HG03159 (cell line): ENCODE results near the gene PPP1R3C.

Experiments
- ATAC-seq: cut with Tn5 transposase; IDR thresholded peaks from one replicate; pipeline ENCODE4 v1.9.1; 2021; ENCODE audit warnings: mild to moderate bottlenecking, moderate library complexity; ENCODE audit not compliant: unreplicated experiment

The PPP1R3C gene

DNA sequence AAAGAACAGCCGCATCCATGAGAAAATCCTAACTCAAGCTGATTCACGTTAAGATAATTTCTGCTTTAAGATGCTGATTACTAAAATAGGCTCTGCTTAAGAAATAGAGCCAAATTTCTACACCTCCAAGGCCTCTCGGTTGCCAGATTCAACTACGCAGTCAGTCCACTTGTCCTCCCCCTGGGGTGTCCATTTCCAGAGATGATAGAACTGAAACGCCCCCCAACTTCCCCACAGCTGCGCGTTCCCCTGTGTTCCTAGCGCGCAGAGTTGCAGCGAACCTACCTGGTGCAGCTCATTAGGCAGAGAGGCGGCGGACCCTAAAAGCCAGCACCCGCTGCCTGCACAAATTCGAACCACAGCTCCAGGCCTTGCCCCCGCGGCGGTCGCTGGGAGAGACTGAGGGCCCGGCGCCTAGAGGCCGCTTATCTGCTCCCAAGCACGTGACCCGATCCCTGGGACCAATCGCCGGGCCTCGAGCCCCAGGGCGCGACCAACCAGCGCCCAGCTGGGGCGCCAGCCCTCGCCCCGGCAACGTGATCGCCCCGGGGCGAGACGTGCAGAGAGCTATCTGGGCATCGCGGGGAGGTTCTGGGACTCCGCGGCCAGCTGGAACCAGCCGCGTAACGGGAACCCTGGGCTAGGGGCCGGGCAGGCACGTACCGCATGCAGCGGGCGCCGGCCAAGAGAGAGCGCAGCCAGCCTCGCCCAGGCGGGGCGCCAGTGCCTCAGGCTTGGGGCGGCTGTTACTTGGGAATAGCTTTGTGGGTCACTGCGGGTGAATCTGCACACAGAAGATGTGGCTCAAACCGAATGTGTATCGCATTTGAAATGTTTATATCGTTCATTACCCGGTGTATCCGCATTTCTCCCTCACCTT, at the start of gene PPP1R3C:
Gene PPP1R3C, minus strand, starts transcription at position 401 of the 880 bp plus-strand sequence. Its CDS starts 102 bp downstream, at position 299.
- peak; percentile 57 for ATAC-seq

DNA sequence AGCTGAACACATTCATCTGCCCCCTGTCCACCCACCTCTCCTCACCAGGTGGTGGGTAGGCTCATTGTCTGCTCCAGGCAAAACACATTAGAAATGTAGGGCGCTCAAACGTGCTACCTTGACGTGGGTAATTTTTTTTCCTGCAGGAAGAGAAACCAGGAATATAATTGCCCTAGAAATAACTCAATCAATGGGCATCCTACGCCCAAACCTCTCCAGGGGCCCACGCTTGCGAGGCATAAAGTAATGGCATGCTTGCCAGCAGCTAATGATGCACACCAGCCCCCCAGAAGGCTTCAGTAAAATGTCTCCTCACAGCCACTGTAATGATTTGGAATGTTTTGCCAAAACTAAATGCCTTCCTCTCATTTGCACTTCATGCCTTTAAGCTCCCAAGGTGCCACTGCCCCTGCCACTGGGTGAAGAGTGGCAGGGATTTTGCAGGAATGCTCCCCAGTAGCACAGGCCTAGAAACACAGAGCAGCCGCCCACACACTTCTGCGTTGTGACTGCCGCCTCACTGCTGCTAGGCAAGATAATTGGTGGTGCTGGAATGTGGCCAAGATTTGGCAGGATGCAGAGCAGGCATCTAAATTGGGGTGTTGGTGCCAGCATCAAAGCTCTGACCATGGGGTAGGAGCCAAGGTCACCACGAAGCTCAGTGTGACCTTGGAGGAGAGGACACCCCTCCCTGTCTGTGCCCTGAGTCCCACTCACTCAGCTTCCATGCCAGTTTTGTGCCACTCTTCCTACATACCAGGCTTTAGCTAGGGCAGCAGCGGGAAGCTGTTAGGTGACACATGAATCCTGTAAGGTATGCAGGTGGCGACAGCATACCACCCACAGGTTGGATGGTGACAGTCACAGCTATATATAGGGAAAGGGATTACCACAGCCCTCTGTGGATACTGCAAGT, 48.7 kb upstream of the PPP1R3C start:
- ATAC-seq = no peak

DNA sequence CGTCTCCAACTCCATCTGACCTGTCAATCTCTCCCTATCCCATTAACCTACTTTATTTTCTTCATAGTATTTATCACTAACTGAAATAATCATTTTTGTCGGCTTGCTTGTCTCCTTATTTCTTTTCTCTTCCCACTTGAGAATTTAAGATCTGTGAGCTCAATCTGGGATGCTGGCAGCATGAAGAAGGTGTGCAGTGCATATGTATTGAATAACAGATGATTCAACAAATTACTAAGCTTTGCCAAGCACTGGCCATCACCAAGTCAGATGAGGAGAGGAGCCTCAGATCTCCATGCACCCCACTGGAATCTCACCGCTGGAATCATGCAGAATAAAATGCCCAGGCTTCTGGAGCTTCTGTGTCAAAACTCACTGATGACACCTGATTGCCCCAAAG, 47.6 kb upstream of the PPP1R3C start:
- no peak for ATAC-seq

DNA sequence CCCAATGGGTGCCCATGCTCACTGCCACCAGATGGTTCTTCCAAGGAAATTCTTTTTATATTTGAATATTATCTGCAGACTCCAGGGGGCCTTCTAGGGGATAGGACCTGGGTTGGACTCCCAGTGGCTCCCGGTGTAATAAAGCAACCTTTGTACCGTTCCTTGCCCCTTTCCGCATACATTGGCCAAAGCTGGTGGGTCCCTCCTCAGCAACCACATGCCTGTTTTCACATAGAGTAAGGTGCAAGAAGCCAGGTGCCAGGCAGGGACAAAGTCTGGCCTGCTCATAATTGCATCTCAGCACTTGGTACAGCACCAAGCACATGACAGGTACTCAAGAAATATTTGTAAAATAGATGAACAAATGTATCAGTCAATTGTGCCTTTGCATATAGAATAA, 46.4 kb upstream of the PPP1R3C start:
- no peak for ATAC-seq

DNA sequence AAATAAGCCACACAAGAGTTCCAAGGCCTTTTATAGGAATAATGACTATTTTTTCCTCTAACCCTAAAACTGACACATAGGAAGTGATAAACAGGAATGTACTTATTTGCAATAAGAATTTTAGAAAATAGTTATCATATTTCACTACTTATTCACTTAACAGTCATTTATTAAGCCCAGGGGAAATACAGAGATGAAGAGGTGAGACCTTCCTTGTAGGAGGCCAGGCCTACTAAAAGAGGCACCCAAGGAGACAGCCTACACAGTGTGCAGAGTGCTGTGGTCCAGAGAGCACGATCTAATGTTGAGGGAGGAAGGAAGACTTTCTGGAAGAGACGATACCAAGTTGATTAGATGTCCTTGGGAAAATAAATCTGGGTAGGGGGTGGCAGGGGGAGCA, 45.0 kb upstream of the PPP1R3C start:
- ATAC-seq = no peak

DNA sequence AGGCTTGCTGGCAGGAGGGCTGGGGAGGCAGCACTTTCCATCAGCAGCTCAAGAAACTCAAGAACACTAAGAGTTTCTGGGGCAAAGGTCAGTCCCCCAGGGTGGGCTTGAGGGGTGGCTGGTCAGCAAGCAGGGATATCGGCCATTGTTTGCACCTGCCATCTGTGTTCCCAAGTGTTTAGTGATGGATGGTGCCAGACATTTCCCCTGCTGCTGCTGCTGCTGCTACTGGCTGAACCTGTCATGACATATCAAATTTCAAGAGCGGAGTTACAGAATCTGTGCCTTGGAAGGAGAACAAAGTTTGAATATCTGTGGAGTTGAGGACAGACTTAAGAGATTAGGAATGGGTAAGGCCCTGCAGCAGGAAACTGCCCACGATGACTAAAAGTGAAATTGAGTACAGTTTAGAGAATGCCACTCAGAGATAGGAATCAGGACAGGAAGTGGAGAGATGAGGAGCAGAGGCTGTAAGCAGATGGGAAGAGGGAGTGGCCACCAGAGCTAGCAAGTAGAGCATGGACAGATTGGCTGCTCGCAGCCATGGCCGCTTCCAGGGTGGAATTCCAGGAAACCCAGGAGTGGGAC, 39.2 kb upstream of the PPP1R3C start:
- no peak for ATAC-seq

DNA sequence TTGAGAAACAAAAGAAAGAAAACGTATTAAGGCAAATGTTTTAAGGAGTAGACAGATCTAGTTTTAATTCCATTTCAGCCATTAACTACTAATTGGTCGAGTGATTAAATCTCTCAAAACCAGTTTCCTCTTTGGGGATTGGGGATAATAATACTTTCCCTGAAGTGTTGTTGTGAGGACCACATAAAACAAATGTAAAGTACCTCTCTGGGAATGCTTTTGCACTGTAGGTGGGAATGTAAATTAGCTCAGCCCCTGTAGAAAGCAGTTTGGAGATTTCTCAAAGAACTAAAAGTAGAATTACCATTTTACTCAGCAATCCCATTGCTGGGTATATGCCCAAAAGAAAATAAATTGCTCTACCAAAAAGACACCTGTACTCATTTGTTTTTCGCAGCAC, 36.0 kb upstream of the PPP1R3C start:
- ATAC-seq = no peak

DNA sequence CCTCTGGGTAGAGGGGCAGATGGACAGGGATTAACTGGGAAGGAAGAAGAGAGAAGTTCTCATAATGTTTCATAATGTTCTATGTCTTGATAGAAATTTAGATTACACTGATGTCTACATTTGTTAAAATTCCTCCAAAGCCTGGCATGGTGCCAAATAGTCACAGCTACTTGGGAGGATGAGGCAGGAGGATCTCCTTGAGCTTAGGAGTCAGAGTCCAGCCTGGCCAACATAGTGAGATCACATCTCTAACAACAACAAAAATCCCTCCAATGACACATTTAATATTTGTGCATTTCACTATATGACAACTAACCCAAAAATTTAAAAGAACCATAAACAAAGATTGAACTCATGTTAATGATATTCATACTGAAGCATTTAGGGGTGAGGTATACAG, 33.0 kb upstream of the PPP1R3C start:
- no peak for ATAC-seq

DNA sequence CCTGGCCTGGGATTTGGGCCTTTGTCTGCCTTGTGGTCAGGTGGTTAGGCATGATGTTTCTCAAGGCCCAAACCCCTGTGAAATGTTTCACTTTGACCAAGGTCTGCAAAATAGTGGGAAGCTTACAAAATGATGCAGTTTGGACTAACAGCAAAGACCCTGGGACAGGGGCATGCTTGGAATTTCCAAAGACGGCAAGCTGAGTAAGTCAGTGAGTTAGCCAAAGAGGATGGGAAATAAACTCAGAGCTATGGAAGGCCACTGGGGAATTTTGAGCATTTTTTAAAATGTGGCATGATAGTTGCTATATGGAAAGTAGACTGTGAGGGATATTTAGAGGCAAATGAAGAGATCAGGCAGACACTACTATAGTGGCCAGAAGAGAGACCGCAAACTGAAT, 31.6 kb upstream of the PPP1R3C start:
- ATAC-seq = no peak

DNA sequence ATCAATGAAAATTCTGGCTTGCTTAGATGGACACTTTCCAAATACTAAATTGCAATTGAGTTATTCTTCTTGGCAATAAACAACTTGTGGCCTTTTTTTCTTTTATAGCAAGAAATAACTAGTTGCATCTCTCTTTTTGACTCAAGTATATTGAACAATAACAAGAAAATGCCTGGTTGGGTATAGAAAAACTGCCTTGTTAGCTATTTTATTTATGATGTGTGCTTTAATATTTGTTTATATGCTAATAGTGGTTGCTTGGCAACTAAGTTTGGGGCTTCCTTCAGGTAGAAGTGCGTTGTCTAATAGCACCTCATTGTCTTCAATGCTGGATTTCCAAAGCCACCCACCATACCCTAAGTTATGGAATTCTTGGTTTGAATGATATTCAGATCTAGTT, 30.1 kb upstream of the PPP1R3C start:
- no peak for ATAC-seq

DNA sequence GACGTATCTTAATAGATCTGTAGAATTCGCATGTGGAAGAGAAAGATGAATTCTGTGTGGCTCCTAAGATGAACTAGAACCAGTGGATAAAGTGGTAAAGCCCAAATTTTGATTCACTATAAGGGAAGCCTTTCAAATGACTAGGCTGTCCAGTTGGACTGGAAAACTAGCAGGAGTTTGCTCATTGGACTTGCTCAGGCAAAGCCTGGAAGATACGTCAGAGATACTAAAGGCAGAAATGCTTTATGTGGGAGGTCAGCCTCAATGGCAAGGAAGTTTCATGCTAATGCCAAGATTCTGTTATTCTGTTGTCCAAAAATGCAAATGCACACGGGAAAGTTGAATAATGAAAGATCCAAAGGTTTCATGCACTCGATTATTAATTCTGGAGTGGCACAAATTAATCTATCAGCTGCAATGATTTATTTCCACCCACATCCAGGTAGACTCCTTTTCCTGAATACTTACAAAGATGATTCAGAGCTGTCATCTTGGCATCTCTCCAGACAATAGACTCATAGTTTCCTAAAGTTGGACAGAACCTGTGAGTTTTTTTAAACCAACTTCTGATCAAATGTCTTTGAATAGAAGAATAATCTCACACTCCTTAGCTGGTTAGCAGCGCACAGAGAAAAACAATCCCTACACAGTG, 20.5 kb upstream of the PPP1R3C start:
- ATAC-seq = no peak

DNA sequence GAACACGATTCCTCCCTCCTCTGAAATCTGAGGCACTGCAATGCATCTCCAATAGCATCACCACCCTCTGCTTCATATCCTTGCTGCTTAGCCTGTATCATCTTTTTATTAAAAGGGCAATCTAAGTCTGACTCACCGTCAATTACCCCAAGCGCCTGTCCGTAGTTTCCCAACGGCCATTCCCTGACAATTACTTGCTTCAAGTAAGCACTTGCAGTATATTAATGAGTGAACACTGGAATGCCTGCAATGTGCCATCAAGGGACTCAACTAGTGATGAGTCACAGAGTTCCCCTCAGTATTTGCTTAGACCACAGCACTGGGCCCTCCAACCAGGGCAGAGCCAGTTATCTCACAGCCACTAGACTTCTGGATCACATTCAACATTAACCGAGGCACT, 19.5 kb upstream of the PPP1R3C start:
- ATAC-seq = no peak

DNA sequence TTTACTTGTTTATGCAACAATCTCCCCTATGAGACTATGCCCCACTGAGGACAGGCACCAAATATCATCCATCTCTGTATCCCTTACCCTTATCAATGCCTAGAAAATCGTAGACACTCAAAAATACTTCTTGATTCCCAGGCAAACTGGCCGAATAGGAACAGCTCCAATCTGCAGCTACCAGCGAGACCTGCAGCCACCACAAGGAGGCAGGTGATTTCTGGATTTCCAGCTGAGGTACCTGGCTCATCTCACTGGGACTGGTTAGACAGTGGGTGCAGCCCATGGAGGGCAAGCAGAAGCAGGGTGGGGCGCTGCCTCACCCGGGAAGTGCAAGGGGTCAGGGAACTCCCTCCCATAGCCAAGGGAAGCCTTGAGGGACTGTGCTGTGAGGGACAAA, 10.8 kb upstream of the PPP1R3C start:
- ATAC-seq = no peak

DNA sequence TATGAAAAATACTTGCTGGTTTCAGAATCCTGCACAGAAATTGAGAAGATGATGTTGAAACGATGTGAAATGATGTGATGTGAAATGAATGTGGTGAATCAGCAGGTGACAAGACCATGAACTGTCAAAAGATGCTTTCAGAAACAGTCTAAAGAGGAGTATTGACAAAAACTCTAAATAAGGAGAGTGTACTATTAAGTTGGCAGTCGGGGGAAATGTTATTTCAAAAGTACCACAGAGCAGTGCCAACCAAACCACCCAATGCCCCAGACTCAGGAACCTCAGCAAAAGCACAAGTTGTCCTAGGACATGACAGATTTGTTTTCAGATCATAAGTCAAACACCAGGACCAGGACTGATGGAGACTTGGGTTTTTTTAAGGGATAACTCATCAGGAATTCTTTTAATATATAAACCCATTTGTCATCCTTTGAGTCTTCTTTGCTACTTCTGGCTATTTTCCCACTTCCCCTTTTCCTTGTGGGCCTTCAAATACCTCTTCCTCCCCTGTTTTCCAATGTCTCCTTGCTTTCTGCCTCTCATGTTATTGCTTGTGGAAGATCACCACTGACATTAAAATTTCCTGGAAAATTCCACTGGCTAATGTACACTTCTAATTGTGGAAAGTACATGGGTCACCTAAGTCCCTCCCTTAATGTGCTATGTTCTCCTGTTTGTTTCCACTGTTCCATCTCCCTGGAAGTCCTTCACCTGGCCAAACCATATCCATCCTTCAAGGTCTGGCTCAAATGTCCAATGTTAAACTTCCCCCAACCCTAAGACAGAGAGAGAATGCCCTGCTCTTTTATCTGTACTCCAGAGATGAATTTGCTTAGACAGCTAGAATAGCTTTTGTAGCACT, 10.2 kb upstream of the PPP1R3C start:
- ATAC-seq = no peak

DNA sequence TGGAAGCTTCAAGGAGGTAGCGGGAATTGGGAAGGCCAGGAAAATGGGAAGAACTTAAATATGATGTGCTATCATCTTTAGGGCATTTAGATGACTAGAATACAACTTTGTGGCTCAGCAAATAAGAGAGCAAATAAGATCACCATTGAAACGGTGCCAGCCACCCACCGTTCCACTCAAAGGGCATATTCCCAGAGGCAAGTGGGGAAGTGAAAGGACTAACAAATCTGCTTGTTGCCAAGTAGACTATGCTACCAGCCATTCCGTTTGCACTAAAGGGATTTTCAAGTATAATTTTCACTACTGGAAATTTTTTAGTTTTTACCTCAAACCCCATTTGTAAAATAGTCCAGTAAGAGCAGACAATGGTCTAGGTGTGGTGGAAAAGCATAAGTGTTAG, 4.0 kb upstream of the PPP1R3C start:
- ATAC-seq = no peak

DNA sequence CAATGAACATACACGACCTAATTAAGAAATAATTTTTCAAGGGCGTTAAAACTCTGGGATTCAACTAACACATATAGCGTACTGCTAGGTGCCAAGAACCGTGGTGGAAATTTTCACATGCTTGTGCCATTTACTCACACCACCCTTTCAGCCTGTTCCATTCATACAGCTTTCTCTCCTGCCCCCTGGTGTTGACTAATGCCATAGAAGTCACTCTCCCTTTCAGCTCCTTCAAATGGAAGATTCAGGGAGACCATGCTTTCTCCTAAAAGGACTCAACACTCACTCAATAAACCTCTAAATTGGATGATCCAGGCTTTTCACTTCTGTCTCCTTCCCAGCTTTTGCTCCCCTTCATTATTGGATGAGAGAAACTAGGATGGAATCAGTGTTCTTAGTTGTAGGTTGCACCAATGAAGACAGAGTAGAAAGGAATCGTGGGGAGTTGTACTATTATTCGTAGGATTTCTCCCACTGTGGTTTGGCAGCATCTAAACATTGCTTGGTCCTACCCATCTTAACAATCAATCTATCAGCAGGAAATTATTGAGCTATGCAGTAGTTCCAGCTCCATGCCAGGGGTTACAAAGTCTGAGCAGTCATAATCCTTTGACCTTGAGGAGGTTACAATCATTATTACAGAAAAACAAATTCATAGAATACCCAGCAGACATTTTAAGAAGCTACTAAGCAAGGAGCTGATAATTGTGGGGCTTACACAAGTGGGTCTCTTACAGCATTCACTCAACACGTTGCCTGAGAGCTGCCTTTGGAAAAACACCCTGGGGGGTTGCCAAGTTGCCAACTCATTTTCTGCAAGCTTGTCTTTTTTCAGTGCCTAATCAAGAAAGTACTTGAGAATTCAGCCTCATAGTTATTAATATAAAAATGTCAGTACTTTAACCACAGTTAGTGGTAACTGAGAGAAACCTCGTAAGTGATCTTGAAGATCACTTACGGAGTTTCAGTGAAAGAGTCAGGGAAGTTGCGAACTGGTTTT, 2.8 kb upstream of the PPP1R3C start:
- no peak for ATAC-seq

DNA sequence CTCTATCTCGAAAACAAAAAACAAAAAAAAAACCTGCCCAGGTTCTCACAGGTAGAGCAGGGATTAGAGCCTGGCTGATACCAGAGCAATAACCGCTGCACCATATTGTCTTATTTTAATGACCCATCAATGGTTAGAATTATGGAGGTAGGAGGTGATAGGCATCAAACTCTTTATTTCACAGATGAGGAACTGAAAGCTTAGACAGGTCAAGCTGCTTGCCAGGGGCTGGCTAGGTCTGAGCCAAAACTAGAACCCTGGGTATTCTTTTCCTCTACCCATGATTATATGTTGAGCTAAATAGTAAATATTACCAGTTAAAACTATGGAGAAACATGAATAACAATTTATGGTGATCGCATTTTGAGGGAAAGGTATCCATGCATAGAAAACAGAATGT, 2.0 kb upstream of the PPP1R3C start:
- no peak for ATAC-seq

DNA sequence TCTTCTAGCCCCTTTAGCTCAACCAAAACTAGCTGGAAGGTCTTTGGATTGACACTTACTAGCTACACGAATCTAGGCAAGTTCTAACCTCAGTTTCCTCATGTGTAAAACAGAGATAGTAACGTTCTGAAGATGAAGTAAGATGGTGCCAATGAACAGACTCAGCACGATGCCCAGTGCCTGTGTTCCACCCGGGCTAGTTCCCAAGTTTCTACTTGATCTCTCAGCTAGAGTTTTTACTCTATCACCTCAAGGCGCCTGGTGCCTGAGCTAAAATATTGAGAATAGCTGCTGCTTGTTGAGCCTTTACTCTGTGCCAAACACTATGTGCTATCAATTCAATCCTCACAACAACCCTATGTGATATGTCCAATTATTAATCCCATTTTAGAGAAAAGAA, 1.4 kb upstream of the PPP1R3C start:
- no peak for ATAC-seq

DNA sequence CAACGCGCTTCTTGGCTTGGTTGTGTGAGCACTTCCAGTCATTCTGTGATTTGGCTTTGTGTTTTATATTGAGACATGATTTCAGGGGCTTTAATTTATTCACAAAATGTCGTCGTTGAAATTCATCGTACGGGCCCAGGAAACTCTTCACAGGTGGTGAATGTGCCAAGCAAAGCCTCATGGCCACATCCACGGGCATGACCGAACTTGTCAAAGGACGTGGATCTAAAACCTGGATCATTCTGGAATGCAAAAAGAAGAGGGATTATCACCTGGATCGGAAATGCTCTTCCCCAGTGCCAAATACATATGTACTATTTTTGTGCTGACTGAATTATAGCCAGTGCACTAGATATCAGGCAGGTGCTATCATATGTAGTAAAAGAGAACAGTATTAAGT, 2.2 kb downstream of the PPP1R3C start:
- ATAC-seq = no peak
